ENCODE measurements around the gene DPM2.

DPM2 gene

GRCh38 chr9:127953768-127954505 is 16.3 kb upstream of the DPM2 start:
- no peak for DNase-seq

GRCh38 chr9:127953154-127953553 is 15.5 kb upstream of the DPM2 start:
- DNase-seq: no peak

- no peak for DNase-seq
Observed at GRCh38 chr9:127950513-127951289, 13.0 kb upstream of the DPM2 start.

GRCh38 chr9:127949827-127950512 is 12.3 kb upstream of the DPM2 start:
- DNase-seq: no peak

- no peak for DNase-seq
Observed at GRCh38 chr9:127947841-127948710, 10.4 kb upstream of the DPM2 start.

GRCh38 chr9:127946728-127947127 is 9.1 kb upstream of the DPM2 start:
- no peak for DNase-seq

GRCh38 chr9:127945942-127946341 is 8.3 kb upstream of the DPM2 start:
- no peak for DNase-seq

- DNase-seq: no peak
Observed at GRCh38 chr9:127945338-127945737, 7.7 kb upstream of the DPM2 start.

- no peak for DNase-seq
Observed at GRCh38 chr9:127944586-127945218, 7.0 kb upstream of the DPM2 start.

GRCh38 chr9:127943731-127944144 is 6.1 kb upstream of the DPM2 start:
- DNase-seq: no peak

GRCh38 chr9:127943011-127943662 is 5.5 kb upstream of the DPM2 start:
- no peak for DNase-seq

GRCh38 chr9:127942216-127943010 is 4.8 kb upstream of the DPM2 start:
- DNase-seq: no peak

- no peak for DNase-seq
Observed at GRCh38 chr9:127941961-127942215, 4.2 kb upstream of the DPM2 start.

- DNase-seq: no peak
Observed at GRCh38 chr9:127941062-127941960, 3.7 kb upstream of the DPM2 start.

- DNase-seq: no peak
Observed at GRCh38 chr9:127940593-127940992, 2.9 kb upstream of the DPM2 start.

- no peak for DNase-seq
Observed at GRCh38 chr9:127938298-127938690, 640 bp upstream of the DPM2 start.

- DNase-seq: no peak
Observed at GRCh38 chr9:127937056-127937387, 632 bp downstream of the DPM2 start.

GRCh38 chr9:127936347-127936852 is 1.3 kb downstream of the DPM2 start:
- DNase-seq: no peak

GRCh38 chr9:127935765-127936221 is 1.9 kb downstream of the DPM2 start:
- no peak for DNase-seq

- no peak for DNase-seq
Observed at GRCh38 chr9:127934986-127935385, 2.7 kb downstream of the DPM2 start.

All from SIG-M5 (cell line).